Stimulated activated CD4-positive, alpha-beta T cell treated with anti-CD3 and anti-CD28 coated beads, TNF-alpha, amount 100 ng/mL, for 1 hour (primary cell): ENCODE data around the gene OR2V2.

Experiments
- DNase-seq, 3 donors: peaks; one replicate each; pipeline ENCODE4 v3.0.0-alpha.2; 2020; ENCODE audit warnings: low read depth in 3 of 3, low spot score in 1 of 3

Gene OR2V2

GRCh38 chr5:181142054-181142453 lies 5.3 kb upstream of the OR2V2 start:
- DNase-seq: no peak

GRCh38 chr5:181145133-181145532 lies 2.3 kb upstream of the OR2V2 start:
- no peak for DNase-seq

- no peak for DNase-seq
These were observed 2.0 kb downstream of the OR2V2 start for GRCh38 chr5:181149355-181149754.

- no peak for DNase-seq
These were observed 2.7 kb downstream of the OR2V2 start for GRCh38 chr5:181149806-181150733.

- no peak for DNase-seq
These were observed 3.8 kb downstream of the OR2V2 start for GRCh38 chr5:181151146-181151545.

- no peak for DNase-seq
These were observed 5.0 kb downstream of the OR2V2 start for GRCh38 chr5:181152406-181152805.

- no peak for DNase-seq
These were observed 6.4 kb downstream of the OR2V2 start for GRCh38 chr5:181153814-181154213.

GRCh38 chr5:181156758-181157157 lies 9.4 kb downstream of the OR2V2 start:
- DNase-seq: no peak

- DNase-seq: no peak
These were observed 11.5 kb downstream of the OR2V2 start for GRCh38 chr5:181158869-181159268.

GRCh38 chr5:181159286-181160151 lies 12.1 kb downstream of the OR2V2 start:
- peak; percentile 67 to 98 (median 77) for DNase-seq

GRCh38 chr5:181160152-181160754 lies 12.9 kb downstream of the OR2V2 start:
- DNase-seq: peak in 2 of 3 donors; percentile 36 to 71

GRCh38 chr5:181160755-181161533 lies 13.6 kb downstream of the OR2V2 start:
- peak in 1 of 3 donors; percentile 38 for DNase-seq

- DNase-seq: no peak
These were observed 14.3 kb downstream of the OR2V2 start for GRCh38 chr5:181161534-181162175.

GRCh38 chr5:181163487-181164075 lies 16.2 kb downstream of the OR2V2 start:
- DNase-seq: no peak

GRCh38 chr5:181164076-181164952 lies 16.9 kb downstream of the OR2V2 start:
- DNase-seq: peak in 1 of 3 donors; percentile 38

- no peak for DNase-seq
These were observed 19.7 kb downstream of the OR2V2 start for GRCh38 chr5:181166812-181167733.

GRCh38 chr5:181167814-181168488 lies 20.6 kb downstream of the OR2V2 start:
- no peak for DNase-seq
